ENCODE data around the gene CENPN. TPM values are rescaled to one million over a fixed set of nuclear protein-coding genes. Genes with fewer than 3 reads are reported as not detected.

The CENPN gene
- total RNA-seq, 1 experiment from 2014 or later = 78.6 TPM

DNA sequence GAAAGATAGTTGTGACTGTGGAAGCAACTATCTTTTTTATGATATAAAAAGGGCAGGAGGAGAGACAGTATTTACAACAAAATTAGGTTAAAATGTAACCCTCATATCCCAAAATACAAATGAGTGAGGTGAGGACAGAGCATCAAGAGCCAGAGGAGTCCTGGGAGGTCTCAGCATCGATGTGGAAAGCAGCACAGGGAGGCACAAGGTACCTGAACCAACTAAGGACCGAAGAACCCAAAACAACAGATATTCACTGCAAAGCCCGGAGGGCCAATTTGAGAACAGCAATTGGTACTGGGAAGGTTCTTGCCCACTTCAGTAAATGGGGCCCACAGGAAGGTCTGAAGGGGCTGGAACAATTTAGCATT, 37.9 kb upstream of the CENPN start:
- Histone ChIP-seq H3K23me2 (ENCODE audit: insufficient read length, low read depth, low read length, poor library complexity, severe bottlenecking) (no peaks in the 10 kb centered on the region), H3K23ac (ENCODE audit: insufficient read length, low read depth, low read length) (no peak overlapping the region), H3K79me1 (ENCODE audit: insufficient read depth, low read depth, low read length, poor library complexity, severe bottlenecking) (no peaks in the 10 kb centered on the region), H2BK20ac (ENCODE audit: low read depth, low read length, poor library complexity, severe bottlenecking) (no peak overlapping the region), H3K9me3 (ENCODE audit: control insufficient read depth, low read depth, low read length) (no peaks in the 10 kb centered on the region), H3K9ac (ENCODE audit: extremely low read depth, insufficient read length, low read length) (no peak overlapping the region), H3K14ac (ENCODE audit: insufficient read depth, low read length) (no peak overlapping the region), H2BK12ac (ENCODE audit: insufficient read length, low read depth, low read length) (no peak overlapping the region), H2BK5ac (ENCODE audit: insufficient read length, low read length) (no peak overlapping the region), H4K8ac (replicated peaks; ENCODE audit: insufficient read length, low read depth, low read length) (no peak overlapping the region), H3K4me1 (ENCODE audit: insufficient read depth, low read length) (no peaks in the 10 kb centered on the region), H2BK120ac (ENCODE audit: low read depth, low read length, poor library complexity, severe bottlenecking) (no peak overlapping the region), H3K27me3 (ENCODE audit: insufficient read depth, low read length) (no peaks in the 10 kb centered on the region), H3K56ac (ENCODE audit: insufficient read length, low read depth, low read length) (no peak overlapping the region), H3T11ph (ENCODE audit: low read length) (no peak overlapping the region), H3K4me2 (ENCODE audit: insufficient read depth, insufficient read length, low read length) (no peak overlapping the region), H4K91ac (ENCODE audit: insufficient read length, low read depth, low read length) (no peak overlapping the region), H2AFZ (ENCODE audit: low read length) (no peak overlapping the region), H2BK15ac (ENCODE audit: low read depth, low read length) (no peak overlapping the region), H3K79me2 (ENCODE audit: insufficient read depth, low read length) (no peaks in the 10 kb centered on the region), H3K27ac (ENCODE audit: insufficient read length, low read depth, low read length) (no peak overlapping the region), H3K4ac (ENCODE audit: low read depth, low read length) (no peak overlapping the region), H4K20me1 (ENCODE audit: control insufficient read depth, insufficient read depth, insufficient read length) (peaks cover 2% of the 10 kb centered on the region), H3K18ac (ENCODE audit: insufficient read length, low read depth, low read length) (no peak overlapping the region), H2AK5ac (ENCODE audit: insufficient read length, low read length) (no peak overlapping the region), H4K5ac (ENCODE audit: insufficient read length, low read depth, low read length) (no peak overlapping the region)
- H3K27ac Mint-ChIP-seq = peak overlapping the region in 1 of 3 experiments; percentile 31; a peak in 1 of 7 replicates
- no peaks in the 10 kb centered on the region for H3K9me3 Mint-ChIP-seq
- H3K4me3 Mint-ChIP-seq = no peak overlapping the region
- TF ChIP-seq, protein P1, sequence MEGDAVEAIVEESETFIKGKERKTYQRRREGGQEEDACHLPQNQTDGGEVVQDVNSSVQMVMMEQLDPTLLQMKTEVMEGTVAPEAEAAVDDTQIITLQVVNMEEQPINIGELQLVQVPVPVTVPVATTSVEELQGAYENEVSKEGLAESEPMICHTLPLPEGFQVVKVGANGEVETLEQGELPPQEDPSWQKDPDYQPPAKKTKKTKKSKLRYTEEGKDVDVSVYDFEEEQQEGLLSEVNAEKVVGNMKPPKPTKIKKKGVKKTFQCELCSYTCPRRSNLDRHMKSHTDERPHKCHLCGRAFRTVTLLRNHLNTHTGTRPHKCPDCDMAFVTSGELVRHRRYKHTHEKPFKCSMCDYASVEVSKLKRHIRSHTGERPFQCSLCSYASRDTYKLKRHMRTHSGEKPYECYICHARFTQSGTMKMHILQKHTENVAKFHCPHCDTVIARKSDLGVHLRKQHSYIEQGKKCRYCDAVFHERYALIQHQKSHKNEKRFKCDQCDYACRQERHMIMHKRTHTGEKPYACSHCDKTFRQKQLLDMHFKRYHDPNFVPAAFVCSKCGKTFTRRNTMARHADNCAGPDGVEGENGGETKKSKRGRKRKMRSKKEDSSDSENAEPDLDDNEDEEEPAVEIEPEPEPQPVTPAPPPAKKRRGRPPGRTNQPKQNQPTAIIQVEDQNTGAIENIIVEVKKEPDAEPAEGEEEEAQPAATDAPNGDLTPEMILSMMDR (conservative IDR thresholded peaks at IDR 0.05) = no peak
- H3K4me1 Mint-ChIP-seq = no peaks in the 10 kb centered on the region; a peak in 2 of 4 replicates
- DNase-seq = no peak
- H3K27me3 Mint-ChIP-seq (ENCODE audit: low read depth) = no peaks in the 10 kb centered on the region
- H3K36me3 Mint-ChIP-seq (ENCODE audit: insufficient read depth in 1 of 3, low read depth in 3 of 3) = peaks cover 0 to 4% (median 4%) of the 10 kb centered on the region in 3 experiments; a peak in 2 of 7 replicates
- WGBS (ENCODE audit: extremely low coverage, insufficient read length, low lambda C conversion rate) = no CpG with 5 or more reads among the region's 3 CpGs
